H9 (cell line): ENCODE results near the gene SMARCA2. TPM values are rescaled to one million over a fixed set of nuclear protein-coding genes. Genes with fewer than 3 reads are reported as not detected.

ENCODE experiments used
- DNase-seq: peaks from one replicate; pipeline ENCODE4 v3.0.0-alpha.2; 2017
- H2AFZ ChIP-seq: one replicate; pipeline ENCODE4 v1.6.1; 2013; ENCODE audit warnings: mild to moderate bottlenecking, low read length, control low read depth, moderate library complexity
- H2AK5ac ChIP-seq: 2 replicates; pipeline ENCODE4 v1.6.1; 2013; ENCODE audit warnings: low read length, control low read depth, mixed read lengths; ENCODE audit not compliant: insufficient read length
- H2BK120ac ChIP-seq: one replicate; pipeline ENCODE4 v1.6.1; 2013; ENCODE audit warnings: low read depth, mild to moderate bottlenecking, low read length, control low read depth, inconsistent platforms; ENCODE audit not compliant: poor library complexity, severe bottlenecking
- H2BK12ac ChIP-seq: 2 replicates; pipeline ENCODE4 v1.6.1; 2013; ENCODE audit warnings: low read length, control low read depth, mixed read lengths, low read depth; ENCODE audit not compliant: insufficient read length
- H2BK15ac ChIP-seq: 2 replicates; pipeline ENCODE4 v1.6.1; 2013; ENCODE audit warnings: low read depth, low read length, control low read depth
- H2BK20ac ChIP-seq: one replicate; pipeline ENCODE4 v1.6.1; 2013; ENCODE audit warnings: low read depth, mild to moderate bottlenecking, low read length, control low read depth, inconsistent platforms; ENCODE audit not compliant: poor library complexity, severe bottlenecking
- H2BK5ac ChIP-seq: 2 replicates; pipeline ENCODE4 v1.6.1; 2013; ENCODE audit warnings: low read length, control low read depth, mixed read lengths; ENCODE audit not compliant: insufficient read length
- H3K14ac ChIP-seq: 2 replicates; pipeline ENCODE4 v1.6.1; 2013; ENCODE audit warnings: low read length, control low read depth; ENCODE audit not compliant: insufficient read depth
- H3K18ac ChIP-seq: 2 replicates; pipeline ENCODE4 v1.6.1; 2013; ENCODE audit warnings: low read depth, mild to moderate bottlenecking, mixed read lengths, low read length, control low read depth; ENCODE audit not compliant: insufficient read length
- H3K23ac ChIP-seq: 2 replicates; pipeline ENCODE4 v1.6.1; 2013; ENCODE audit warnings: low read length, control low read depth, mixed read lengths, low read depth; ENCODE audit not compliant: insufficient read length
- H3K23me2 ChIP-seq: 2 replicates; pipeline ENCODE4 v1.6.1; 2013; ENCODE audit warnings: low read depth, mild to moderate bottlenecking, mixed read lengths, low read length, control low read depth; ENCODE audit not compliant: insufficient read length, poor library complexity, severe bottlenecking
- H3K27ac ChIP-seq: 2 replicates; pipeline ENCODE4 v1.5.1; 2013; ENCODE audit warnings: low read length, control low read depth, mixed read lengths, low read depth; ENCODE audit not compliant: insufficient read length
- H3K27me3 ChIP-seq: 2 replicates; pipeline ENCODE4 v1.6.1; 2013; ENCODE audit warnings: low read length, control low read depth, inconsistent platforms; ENCODE audit not compliant: insufficient read depth
- H3K4ac ChIP-seq: 2 replicates; pipeline ENCODE4 v1.6.1; 2013; ENCODE audit warnings: low read depth, mild to moderate bottlenecking, control low read depth, inconsistent platforms, low read length, moderate library complexity
- H3K4me1 ChIP-seq: 2 replicates; pipeline ENCODE4 v1.6.1; 2013; ENCODE audit warnings: low read length, control low read depth, inconsistent platforms; ENCODE audit not compliant: insufficient read depth
- H3K4me2 ChIP-seq: 2 replicates; pipeline ENCODE4 v1.6.1; 2013; ENCODE audit warnings: low read length, control low read depth, mixed read lengths; ENCODE audit not compliant: insufficient read length, insufficient read depth
- H3K56ac ChIP-seq: 2 replicates; pipeline ENCODE4 v1.6.1; 2013; ENCODE audit warnings: low read depth, mild to moderate bottlenecking, mixed read lengths, low read length, control low read depth; ENCODE audit not compliant: insufficient read length
- H3K79me1 ChIP-seq: 2 replicates; pipeline ENCODE4 v1.6.1; 2013; ENCODE audit warnings: low read depth, mild to moderate bottlenecking, moderate library complexity, low read length, control low read depth, inconsistent platforms; ENCODE audit not compliant: insufficient read depth, poor library complexity, severe bottlenecking
- H3K79me2 ChIP-seq: 2 replicates; pipeline ENCODE4 v1.6.1; 2013; ENCODE audit warnings: low read length, control low read depth, inconsistent platforms; ENCODE audit not compliant: insufficient read depth
- H3K9ac ChIP-seq: 2 replicates; pipeline ENCODE4 v1.6.1; 2013; ENCODE audit warnings: low read length, control low read depth, mixed read lengths; ENCODE audit not compliant: insufficient read length; ENCODE audit errors: extremely low read depth
- H3K9me3 ChIP-seq: one replicate; pipeline ENCODE4 v1.6.1; 2013; ENCODE audit warnings: low read depth, low read length, inconsistent platforms; ENCODE audit not compliant: control insufficient read depth
- H3T11ph ChIP-seq: one replicate; pipeline ENCODE4 v1.6.1; 2013; ENCODE audit warnings: mild to moderate bottlenecking, low read length, control low read depth, inconsistent platforms
- H4K20me1 ChIP-seq: one replicate; pipeline ENCODE4 v1.6.1; 2013; ENCODE audit not compliant: control insufficient read depth, insufficient read length, insufficient read depth
- H4K5ac ChIP-seq: 2 replicates; pipeline ENCODE4 v1.6.1; 2013; ENCODE audit warnings: low read depth, mild to moderate bottlenecking, mixed read lengths, low read length, control low read depth; ENCODE audit not compliant: insufficient read length
- H4K8ac ChIP-seq: replicated peaks from 2 replicates; pipeline ENCODE4 v1.6.1; 2013; ENCODE audit warnings: low read length, control low read depth, mixed read lengths, low read depth; ENCODE audit not compliant: insufficient read length
- H4K91ac ChIP-seq: 2 replicates; pipeline ENCODE4 v1.6.1; 2013; ENCODE audit warnings: low read depth, mild to moderate bottlenecking, moderate library complexity, mixed read lengths, low read length, control low read depth; ENCODE audit not compliant: insufficient read length
- H3K27ac Mint-ChIP-seq, 3 experiments: 2 replicates in 2 of 3; 3 replicates in 1 of 3; pipeline ENCODE4 v1.8.0; 2020 to 2021; ENCODE audit warnings: mixed read lengths in 3 of 3, mild to moderate bottlenecking in 1 of 3, moderate library complexity in 1 of 3
- H3K27me3 Mint-ChIP-seq: 2 replicates; pipeline ENCODE4 v1.8.0; 2021; ENCODE audit warnings: low read depth, mild to moderate bottlenecking, moderate library complexity, mixed read lengths
- H3K36me3 Mint-ChIP-seq, 3 experiments: 2 replicates in 2 of 3; 3 replicates in 1 of 3; pipeline ENCODE4 v1.8.0; 2020 to 2021; ENCODE audit warnings: low read depth in 3 of 3, mixed read lengths in 3 of 3; ENCODE audit not compliant: insufficient read depth in 1 of 3
- H3K4me1 Mint-ChIP-seq, 2 experiments: 2 replicates each; pipeline ENCODE4 v1.8.0; 2020; ENCODE audit warnings: mixed read lengths in 2 of 2
- H3K4me3 Mint-ChIP-seq, 2 experiments: 2 replicates in 1 of 2; 3 replicates in 1 of 2; pipeline ENCODE4 v1.8.0; 2020 to 2021; ENCODE audit warnings: mild to moderate bottlenecking in 2 of 2, mixed read lengths in 2 of 2, moderate library complexity in 1 of 2
- H3K9me3 Mint-ChIP-seq, 2 experiments: 2 replicates in 1 of 2; 3 replicates in 1 of 2; pipeline ENCODE4 v1.8.0; 2020; ENCODE audit warnings: mild to moderate bottlenecking in 2 of 2, mixed read lengths in 2 of 2, moderate library complexity in 1 of 2
- CTCF ChIP-seq: fragments of 200-600 bp; sonication (generic); conservative IDR thresholded peaks from 3 replicates; pipeline ENCODE4 v1.8.0; 2021; ENCODE audit warnings: antibody characterized with exemption, mild to moderate bottlenecking
- WGBS: extraction: QIAGEN DNeasy Blood & Tissue Kit; methylation state at CpG from one replicate; pipeline ENCODE4 v1.1.7; 2013; ENCODE audit warnings: missing lambda C conversion rate, low lambda C conversion rate, mixed read lengths; ENCODE audit not compliant: insufficient read length; ENCODE audit errors: extremely low coverage; 5-methylcytosine and 5-hydroxymethylcytosine counted together
- total RNA-seq: library from RNA; stranded (reverse); gene quantifications from 2 replicates; pipeline ENCODE4 v1.2.1, GENCODE V29; 2021

SMARCA2 gene
- total RNA-seq, 1 experiment from 2014 or later: 15.3 TPM

GRCh38 chr9:2022560-2022959 lies 7.4 kb downstream of the SMARCA2 start:
- Histone ChIP-seq H2BK12ac (no peak overlapping the region), H3K27me3 (peaks cover 8% of the 10 kb centered on the region; the same call in 1 of the 2 replicates), H2BK20ac (no peak overlapping the region), H3K23ac (no peak overlapping the region), H2AK5ac (no peak overlapping the region), H3K18ac (no peak overlapping the region), H3K4ac (no peak overlapping the region), H3K9ac (no peak overlapping the region), H2BK15ac (no peak overlapping the region), H3K4me1 (peaks cover 12% of the 10 kb centered on the region; the same call in 1 of the 2 replicates), H2AFZ (no peak overlapping the region), H3K79me1 (no peaks in the 10 kb centered on the region), H3K27ac (no peak overlapping the region), H2BK120ac (no peak overlapping the region), H3K14ac (no peak overlapping the region), H3T11ph (no peak overlapping the region), H4K5ac (no peak overlapping the region), H3K56ac (no peak overlapping the region), H4K8ac (no peak overlapping the region), H3K23me2 (peaks cover 9% of the 10 kb centered on the region), H2BK5ac (no peak overlapping the region), H3K79me2 (no peaks in the 10 kb centered on the region), H4K20me1 (no peaks in the 10 kb centered on the region), H3K9me3 (no peaks in the 10 kb centered on the region), H3K4me2 (no peak overlapping the region), H4K91ac (no peak overlapping the region)
- Mint-ChIP-seq H3K9me3 (no peaks in the 10 kb centered on the region; a peak in 1 of 5 replicates), H3K4me1 (peaks cover 60 to 61% of the 10 kb centered on the region in 2 experiments), H3K4me3 (no peak overlapping the region), H3K27ac (no peak overlapping the region), H3K27me3 (peaks cover 74% of the 10 kb centered on the region), H3K36me3 (no peaks in the 10 kb centered on the region)
- no peak for DNase-seq
- WGBS: no CpG with 5 or more reads among the region's 1 CpG
- TF ChIP-seq CTCF: no peak
